NB4 (cell line): ENCODE results near the gene ALDOA.

Experiments
- MYC ChIP-seq: IDR thresholded peaks from 2 replicates; pipeline ENCODE4 v1.6.1; 2011; ENCODE audit warnings: low read depth, low read length
- POLR2A ChIP-seq: IDR thresholded peaks from 2 replicates; pipeline ENCODE4 v1.6.1; 2011; ENCODE audit warnings: mild to moderate bottlenecking; ENCODE audit not compliant: insufficient read length; ENCODE audit errors: extremely low read depth
- TF ChIP-seq, protein P1 (sequence below): IDR thresholded peaks from one replicate; pipeline ENCODE4 v1.5.1; 2012; ENCODE audit warnings: low read depth, low read length
- TF ChIP-seq, protein P2 (sequence below): IDR thresholded peaks from 2 replicates; pipeline ENCODE4 v1.6.1; 2011; ENCODE audit warnings: low read depth, low read length

DNA sequence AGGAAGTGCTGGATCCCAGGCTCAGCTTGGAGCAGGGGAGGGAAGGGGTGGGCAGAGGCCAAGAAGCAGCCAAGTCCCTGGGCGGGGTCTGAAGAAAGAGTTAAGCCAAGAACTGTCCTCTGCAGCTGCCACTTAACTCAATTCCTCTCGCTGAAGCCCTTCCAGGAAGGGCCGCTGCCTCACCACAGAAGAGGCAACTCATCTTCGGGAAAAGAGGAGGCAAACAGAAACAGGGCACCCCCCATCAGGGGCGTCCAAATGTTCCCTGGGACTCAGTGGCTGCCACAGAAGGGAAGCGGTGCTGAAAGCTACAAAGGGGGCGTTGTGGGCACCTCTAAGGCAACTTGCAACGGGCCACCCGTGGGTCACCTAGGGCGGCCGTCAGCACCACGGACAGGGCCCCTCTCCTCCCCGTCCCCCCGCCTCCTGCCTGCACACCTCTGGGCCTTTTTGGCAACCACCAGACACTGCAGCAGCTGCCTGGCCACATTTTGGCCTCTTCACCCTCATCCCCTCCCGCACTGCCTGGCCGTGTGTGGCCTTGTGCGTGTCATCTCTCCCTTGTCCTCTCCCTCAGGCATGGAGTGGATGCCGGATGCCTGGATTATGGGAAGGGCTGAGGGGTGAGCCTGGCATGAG is 37.0 kb upstream of the ALDOA start:
- TF ChIP-seq, protein P1, sequence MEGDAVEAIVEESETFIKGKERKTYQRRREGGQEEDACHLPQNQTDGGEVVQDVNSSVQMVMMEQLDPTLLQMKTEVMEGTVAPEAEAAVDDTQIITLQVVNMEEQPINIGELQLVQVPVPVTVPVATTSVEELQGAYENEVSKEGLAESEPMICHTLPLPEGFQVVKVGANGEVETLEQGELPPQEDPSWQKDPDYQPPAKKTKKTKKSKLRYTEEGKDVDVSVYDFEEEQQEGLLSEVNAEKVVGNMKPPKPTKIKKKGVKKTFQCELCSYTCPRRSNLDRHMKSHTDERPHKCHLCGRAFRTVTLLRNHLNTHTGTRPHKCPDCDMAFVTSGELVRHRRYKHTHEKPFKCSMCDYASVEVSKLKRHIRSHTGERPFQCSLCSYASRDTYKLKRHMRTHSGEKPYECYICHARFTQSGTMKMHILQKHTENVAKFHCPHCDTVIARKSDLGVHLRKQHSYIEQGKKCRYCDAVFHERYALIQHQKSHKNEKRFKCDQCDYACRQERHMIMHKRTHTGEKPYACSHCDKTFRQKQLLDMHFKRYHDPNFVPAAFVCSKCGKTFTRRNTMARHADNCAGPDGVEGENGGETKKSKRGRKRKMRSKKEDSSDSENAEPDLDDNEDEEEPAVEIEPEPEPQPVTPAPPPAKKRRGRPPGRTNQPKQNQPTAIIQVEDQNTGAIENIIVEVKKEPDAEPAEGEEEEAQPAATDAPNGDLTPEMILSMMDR = no peak
- TF ChIP-seq POLR2A = no peak
- no peak for TF ChIP-seq MYC
- TF ChIP-seq, protein P2, sequence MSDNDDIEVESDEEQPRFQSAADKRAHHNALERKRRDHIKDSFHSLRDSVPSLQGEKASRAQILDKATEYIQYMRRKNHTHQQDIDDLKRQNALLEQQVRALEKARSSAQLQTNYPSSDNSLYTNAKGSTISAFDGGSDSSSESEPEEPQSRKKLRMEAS = no peak
